ENCODE results near the gene GTF3C6. TPM values are rescaled to one million over a fixed set of nuclear protein-coding genes. Genes with fewer than 3 reads are reported as not detected.

Gene GTF3C6
- total RNA-seq, 2 experiments from 2014 or later, result 139 to 140 TPM

Other genes with a start within 250 kb of the GTF3C6 start
- 10 to 100 TPM in 1 of 2 experiments, 1 to 10 TPM in 1; 8.8 to 10.1 TPM for gene CDK19, start 143.2 kb upstream of the GTF3C6 start, total RNA-seq
- 100 to 1,000 TPM; 102 to 109 TPM for gene AMD1, start 83.9 kb upstream of the GTF3C6 start, total RNA-seq
- 10 to 100 TPM; 72.5 to 74.4 TPM for gene RPF2, start 23.3 kb downstream of the GTF3C6 start, total RNA-seq
- 1 to 10 TPM; 4.4 to 5.3 TPM for gene SLC16A10, start 128.8 kb downstream of the GTF3C6 start, total RNA-seq